Neural crest cell (in vitro differentiated cells): ENCODE measurements around the gene KSR1. TPM values are rescaled to one million over a fixed set of nuclear protein-coding genes. Genes with fewer than 3 reads are reported as not detected.

ENCODE experiments used
- DNase-seq: peaks from one replicate; pipeline ENCODE4 v3.0.0; 2021; ENCODE audit warnings: low read depth, mixed read lengths, low spot score
- H3K27ac Mint-ChIP-seq: one replicate; pipeline ENCODE4 v1.8.0; 2021; ENCODE audit warnings: mild to moderate bottlenecking, mixed read lengths; ENCODE audit not compliant: unreplicated experiment
- H3K27me3 Mint-ChIP-seq: 2 replicates; pipeline ENCODE4 v1.8.0; 2021; ENCODE audit warnings: low read depth, mild to moderate bottlenecking, mixed read lengths
- H3K36me3 Mint-ChIP-seq: 2 replicates; pipeline ENCODE4 v1.8.0; 2021; ENCODE audit warnings: low read depth, mild to moderate bottlenecking, mixed read lengths
- H3K4me1 Mint-ChIP-seq: 2 replicates; pipeline ENCODE4 v1.8.0; 2021; ENCODE audit warnings: mixed read lengths
- H3K4me3 Mint-ChIP-seq: one replicate; pipeline ENCODE4 v1.8.0; 2021; ENCODE audit warnings: mild to moderate bottlenecking, mixed read lengths
- H3K9me3 Mint-ChIP-seq: 2 replicates; pipeline ENCODE4 v1.8.0; 2021; ENCODE audit warnings: mixed read lengths
- CTCF ChIP-seq: fragments of 200-600 bp; sonication (generic); conservative IDR thresholded peaks from 2 replicates; pipeline ENCODE4 v1.5.0; 2021; ENCODE audit warnings: antibody characterized with exemption, mild to moderate bottlenecking
- total RNA-seq: library from RNA; stranded (reverse); gene quantifications from 2 replicates; pipeline ENCODE4 v1.2.1, GENCODE V29; 2021

Gene KSR1
- total RNA-seq, 1 donor from 2014 or later, result 28.0 TPM

- no peaks in the 10 kb centered on the region for H3K9me3 Mint-ChIP-seq
- TF ChIP-seq CTCF, result no peak
These were observed 87.2 kb downstream of the KSR1 start for GRCh38 chr17:27543464-27543856.

GRCh38 chr17:27543958-27544349 lies 87.7 kb downstream of the KSR1 start:
- Mint-ChIP-seq H3K36me3 (no peaks in the 10 kb centered on the region), H3K27ac (no peak overlapping the region), H3K27me3 (no peaks in the 10 kb centered on the region), H3K4me1 (peaks cover 24% of the 10 kb centered on the region), H3K4me3 (no peak overlapping the region), H3K9me3 (no peaks in the 10 kb centered on the region)
- DNase-seq, result no peak
- no peak for TF ChIP-seq CTCF

More at GRCh38 chr17:27543464-27543856, 87.2 kb downstream of the KSR1 start:
- no peak for DNase-seq
- H3K27ac Mint-ChIP-seq, result peak overlapping the region; percentile 35
- H3K36me3 Mint-ChIP-seq, result no peaks in the 10 kb centered on the region
- no peaks in the 10 kb centered on the region for H3K27me3 Mint-ChIP-seq
- peaks cover 29% of the 10 kb centered on the region for H3K4me1 Mint-ChIP-seq
- H3K4me3 Mint-ChIP-seq, result no peak overlapping the region

- DNase-seq, result no peak
- peaks cover 19% of the 10 kb centered on the region for H3K4me1 Mint-ChIP-seq
- H3K27ac Mint-ChIP-seq, result no peak overlapping the region
- no peaks in the 10 kb centered on the region for H3K9me3 Mint-ChIP-seq
- H3K27me3 Mint-ChIP-seq, result no peaks in the 10 kb centered on the region
- H3K36me3 Mint-ChIP-seq, result no peaks in the 10 kb centered on the region
- H3K4me3 Mint-ChIP-seq, result no peak overlapping the region
- no peak for TF ChIP-seq CTCF
These were observed 88.3 kb downstream of the KSR1 start for GRCh38 chr17:27544350-27545131.

GRCh38 chr17:27545562-27546229 lies 89.4 kb downstream of the KSR1 start:
- Mint-ChIP-seq H3K27ac (peak overlapping the region; percentile 9), H3K36me3 (no peaks in the 10 kb centered on the region), H3K4me1 (peaks cover 19% of the 10 kb centered on the region), H3K4me3 (no peak overlapping the region), H3K9me3 (no peaks in the 10 kb centered on the region), H3K27me3 (no peaks in the 10 kb centered on the region)
- no peak for TF ChIP-seq CTCF
- no peak for DNase-seq

- Mint-ChIP-seq H3K36me3 (no peaks in the 10 kb centered on the region), H3K4me1 (peaks cover 19% of the 10 kb centered on the region), H3K4me3 (no peak overlapping the region)
These were observed 90.5 kb downstream of the KSR1 start for GRCh38 chr17:27546624-27547300.

More at GRCh38 chr17:27546624-27547300, 90.5 kb downstream of the KSR1 start:
- no peaks in the 10 kb centered on the region for H3K9me3 Mint-ChIP-seq
- DNase-seq, result no peak
- H3K27me3 Mint-ChIP-seq, result no peaks in the 10 kb centered on the region
- peak overlapping the region; percentile 87 for H3K27ac Mint-ChIP-seq
- no peak for TF ChIP-seq CTCF
